ENCODE measurements around the gene RER1. TPM values are rescaled to one million over a fixed set of nuclear protein-coding genes. Genes with fewer than 3 reads are reported as not detected.

The RER1 gene
- total RNA-seq, 1 donor from 2014 or later, result 79.1 TPM

GRCh38 chr1:2398871-2399270 lies 7.2 kb downstream of the RER1 start:
- DNase-seq (ENCODE audit: low read depth), result no peak
- Histone ChIP-seq H3K36me3 (ENCODE audit: control insufficient read depth, insufficient read depth, low read length) (peaks cover 2% of the 10 kb centered on the region), H3K27me3 (ENCODE audit: control insufficient read depth, insufficient read depth, low read length) (no peaks in the 10 kb centered on the region), H3K4me3 (ENCODE audit: low read depth, low read length) (no peak overlapping the region)
- TF ChIP-seq CTCF (IDR thresholded peaks at IDR 0.05; ENCODE audit: insufficient read depth, low read length, poor library complexity, severe bottlenecking), result no peak

- H3K27me3 ChIP-seq (ENCODE audit: control insufficient read depth, insufficient read depth, low read length), result no peaks in the 10 kb centered on the region
- DNase-seq (ENCODE audit: low read depth), result no peak
- H3K4me3 ChIP-seq (ENCODE audit: low read depth, low read length), result no peak overlapping the region
- TF ChIP-seq CTCF (IDR thresholded peaks at IDR 0.05; ENCODE audit: insufficient read depth, low read length, poor library complexity, severe bottlenecking), result no peak
- peaks cover 2% of the 10 kb centered on the region for H3K36me3 ChIP-seq (ENCODE audit: control insufficient read depth, insufficient read depth, low read length)
Observed at GRCh38 chr1:2399890-2400575, 8.4 kb downstream of the RER1 start.

- no peaks in the 10 kb centered on the region for H3K27me3 ChIP-seq (ENCODE audit: control insufficient read depth, insufficient read depth, low read length)
- H3K4me3 ChIP-seq (ENCODE audit: low read depth, low read length), result no peak overlapping the region
- TF ChIP-seq CTCF (IDR thresholded peaks at IDR 0.05; ENCODE audit: insufficient read depth, low read length, poor library complexity, severe bottlenecking), result no peak
- H3K36me3 ChIP-seq (ENCODE audit: control insufficient read depth, insufficient read depth, low read length), result peaks cover 2% of the 10 kb centered on the region
- DNase-seq (ENCODE audit: low read depth), result no peak
Observed at GRCh38 chr1:2400576-2400909, 8.9 kb downstream of the RER1 start.

GRCh38 chr1:2400950-2401649 lies 9.5 kb downstream of the RER1 start:
- peaks cover 2% of the 10 kb centered on the region for H3K36me3 ChIP-seq (ENCODE audit: control insufficient read depth, insufficient read depth, low read length)
- TF ChIP-seq CTCF (IDR thresholded peaks at IDR 0.05; ENCODE audit: insufficient read depth, low read length, poor library complexity, severe bottlenecking), result no peak
- no peak for DNase-seq (ENCODE audit: low read depth)
- no peaks in the 10 kb centered on the region for H3K27me3 ChIP-seq (ENCODE audit: control insufficient read depth, insufficient read depth, low read length)
- H3K4me3 ChIP-seq (ENCODE audit: low read depth, low read length), result no peak overlapping the region

GRCh38 chr1:2402420-2402819 lies 10.8 kb downstream of the RER1 start:
- H3K27me3 ChIP-seq (ENCODE audit: control insufficient read depth, insufficient read depth, low read length), result no peaks in the 10 kb centered on the region
- no peak for DNase-seq (ENCODE audit: low read depth)
- no peak for TF ChIP-seq CTCF (IDR thresholded peaks at IDR 0.05; ENCODE audit: insufficient read depth, low read length, poor library complexity, severe bottlenecking)
- peaks cover 5% of the 10 kb centered on the region for H3K36me3 ChIP-seq (ENCODE audit: control insufficient read depth, insufficient read depth, low read length)
- H3K4me3 ChIP-seq (ENCODE audit: low read depth, low read length), result no peak overlapping the region

All from kidney epithelial cell (primary cell).